Upper lobe of right lung (tissue), 1 donor: Measurements from ENCODE around the gene RAB40C. TPM values are rescaled to one million over a fixed set of nuclear protein-coding genes. Genes with fewer than 3 reads are reported as not detected.

Experiments used
- ATAC-seq: fragments of 200-7000 bp; cut with Tn5 transposase; one replicate; pipeline ENCODE4 v1.9.1; 2020; ENCODE audit warnings: mild to moderate bottlenecking, moderate library complexity
- DNase-seq: peaks from one replicate; pipeline ENCODE4 v3.0.0-alpha.2; 2020
- H3K27ac ChIP-seq: fragments of 200-600 bp; one replicate; pipeline ENCODE4 v1.8.0; 2022
- H3K27me3 ChIP-seq: fragments of 200-600 bp; one replicate; pipeline ENCODE4 v1.8.0; 2022; ENCODE audit warnings: mild to moderate bottlenecking
- H3K36me3 ChIP-seq: fragments of 200-600 bp; one replicate; pipeline ENCODE4 v1.8.0; 2022
- H3K4me1 ChIP-seq: fragments of 200-600 bp; one replicate; pipeline ENCODE4 v1.8.0; 2022
- H3K4me3 ChIP-seq: fragments of 200-600 bp; one replicate; pipeline ENCODE4 v1.8.0; 2022; ENCODE audit warnings: mild to moderate bottlenecking
- H3K9me3 ChIP-seq: fragments of 200-600 bp; one replicate; pipeline ENCODE4 v1.8.0; 2022
- CTCF ChIP-seq: fragments of 200-600 bp; IDR thresholded peaks from one replicate; pipeline ENCODE4 v1.8.0; 2022; ENCODE audit warnings: antibody characterized with exemption
- intact Hi-C: fragments of 100-400 bp; cut with DNase I; formaldehyde crosslinking; loops from one replicate; pipeline ENCODE4 v1.11.0; 2022
- total RNA-seq: library from RNA; stranded (reverse); fragmentation: NEBNext Ultra II Directional; extraction: Animal tissue kit (Norgen Biotek cat#: 25700); gene quantifications from one replicate; pipeline ENCODE4 v1.2.1, GENCODE V29; 2021
- donor health status: DM: no; HTN: yes; CAD: no; lungs with severe emphysema.

Gene RAB40C
- total RNA-seq, 1 donor from 2014 or later, result 47.6 TPM

GRCh38 chr16:557463-558297, 32.2 kb upstream of the RAB40C start:
- no peak for TF ChIP-seq CTCF
- no peak overlapping the region for H3K27ac ChIP-seq
- no peak for ATAC-seq

GRCh38 chr16:558298-559020, 31.4 kb upstream of the RAB40C start:
- no peak for TF ChIP-seq CTCF
- intact Hi-C loops, result no loop called here
- Histone ChIP-seq H3K36me3 (no peaks in the 10 kb centered on the region), H3K9me3 (no peaks in the 10 kb centered on the region), H3K27me3 (peaks cover 29% of the 10 kb centered on the region), H3K4me3 (no peak overlapping the region), H3K27ac (no peak overlapping the region), H3K4me1 (no peaks in the 10 kb centered on the region)
- no peak for DNase-seq
- no peak for ATAC-seq

More at GRCh38 chr16:557463-558297, 32.2 kb upstream of the RAB40C start:
- Histone ChIP-seq H3K36me3 (peaks cover 2% of the 10 kb centered on the region), H3K4me1 (no peaks in the 10 kb centered on the region), H3K4me3 (no peak overlapping the region), H3K27me3 (peaks cover 29% of the 10 kb centered on the region), H3K9me3 (no peaks in the 10 kb centered on the region)
- DNase-seq, result no peak
- intact Hi-C loops, result no loop called here

- H3K9me3 ChIP-seq, result no peaks in the 10 kb centered on the region
- H3K4me1 ChIP-seq, result no peaks in the 10 kb centered on the region
- DNase-seq, result no peak
- TF ChIP-seq CTCF, result no peak
- no peak for ATAC-seq
- no peak overlapping the region for H3K27ac ChIP-seq
- intact Hi-C loops, result no loop called here
- H3K36me3 ChIP-seq, result no peaks in the 10 kb centered on the region
- no peak overlapping the region for H3K4me3 ChIP-seq
- peaks cover 29% of the 10 kb centered on the region for H3K27me3 ChIP-seq
Measured at GRCh38 chr16:559021-559380, 30.9 kb upstream of the RAB40C start.

GRCh38 chr16:559411-560203, 30.3 kb upstream of the RAB40C start:
- DNase-seq (no peak), ATAC-seq (no peak)
- Histone ChIP-seq H3K27me3 (peaks cover 29% of the 10 kb centered on the region), H3K9me3 (no peaks in the 10 kb centered on the region), H3K4me1 (no peaks in the 10 kb centered on the region), H3K36me3 (no peaks in the 10 kb centered on the region), H3K4me3 (no peak overlapping the region), H3K27ac (no peak overlapping the region)
- TF ChIP-seq CTCF, result no peak
- intact Hi-C loops, result no loop called here

- no peak for TF ChIP-seq CTCF
- no peaks in the 10 kb centered on the region for H3K36me3 ChIP-seq
- H3K4me3 ChIP-seq, result no peak within 1 kb of the TSS
- intact Hi-C loops, result no loop called here
- ATAC-seq, result no peak
- H3K27me3 ChIP-seq, result peaks cover 29% of the 10 kb centered on the region
- no peaks in the 10 kb centered on the region for H3K4me1 ChIP-seq
- no peak within 1 kb of the TSS for H3K27ac ChIP-seq
- no peaks in the 10 kb centered on the region for H3K9me3 ChIP-seq
- DNase-seq, result no peak
Measured at GRCh38 chr16:560204-560700, 29.6 kb upstream of the RAB40C start, which contains the start of gene PRR35. Gene PRR35 (plus strand): TSS chr16:560394. CDS start chr16:563295, 2,901 bp downstream.
